HepG2 (cell line): Measurements from ENCODE around the gene UCP1. TPM values are rescaled to one million over a fixed set of nuclear protein-coding genes. Genes with fewer than 3 reads are reported as not detected.

Experiments
- CENPBD1 ChIP-seq: sonication (generic); formaldehyde crosslinking; IDR thresholded peaks from 2 replicates; pipeline ENCODE4 v1.8.0; 2022; ENCODE audit warnings: missing genetic modification reagents, low read depth, mild to moderate bottlenecking, borderline replicate concordance
- FOXA1 ChIP-seq, 2 experiments: fragments of 450-650 bp in 1 of 2; sonication (generic) in 1 of 2; formaldehyde crosslinking in 1 of 2; IDR thresholded peaks; 2 replicates each; pipeline versions ENCODE4 v1.4.0 to v1.6.1; 2016 to 2020; ENCODE audit warnings: missing genetic modification reagents in 1 of 2
- FOXA3 ChIP-seq: IDR thresholded peaks from 2 replicates; pipeline ENCODE4 v1.6.1; 2016; ENCODE audit warnings: missing genetic modification reagents, missing compliant biosample characterization
- FOXK1 ChIP-seq: sonication (generic); formaldehyde crosslinking; IDR thresholded peaks from 2 replicates; pipeline ENCODE4 v1.4.0; 2020; ENCODE audit warnings: low read depth, missing genetic modification reagents, borderline replicate concordance
- HMGXB3 ChIP-seq: sonication (generic); formaldehyde crosslinking; IDR thresholded peaks from 2 replicates; pipeline ENCODE4 v1.4.0; 2020; ENCODE audit warnings: missing genetic modification reagents, borderline replicate concordance
- MXD4 ChIP-seq: IDR thresholded peaks from 2 replicates; pipeline ENCODE4 v1.6.1; 2016; ENCODE audit warnings: mild to moderate bottlenecking, missing biosample characterization, missing genetic modification reagents
- MYPOP ChIP-seq: sonication (generic); formaldehyde crosslinking; IDR thresholded peaks from 2 replicates; pipeline ENCODE4 v1.8.1; 2023; ENCODE audit warnings: mild to moderate bottlenecking, moderate library complexity, missing genetic modification reagents
- NCOA1 ChIP-seq: sonication (generic); formaldehyde crosslinking; IDR thresholded peaks from 2 replicates; pipeline ENCODE4 v1.9.0; 2021; ENCODE audit warnings: missing genetic modification reagents
- NR2F2 ChIP-seq: IDR thresholded peaks from 2 replicates; pipeline ENCODE4 v1.6.1; 2012; ENCODE audit warnings: low read depth, inconsistent platforms, borderline replicate concordance
- SCMH1 ChIP-seq: sonication (generic); formaldehyde crosslinking; IDR thresholded peaks from 2 replicates; pipeline ENCODE4 v1.9.0; 2021; ENCODE audit warnings: missing genetic modification reagents, mild to moderate bottlenecking, borderline replicate concordance
- TP53 ChIP-seq: sonication (generic); formaldehyde crosslinking; conservative IDR thresholded peaks from 2 replicates; pipeline ENCODE4 v1.4.0; 2020; ENCODE audit warnings: missing genetic modification reagents
- ZBTB44 ChIP-seq: sonication (generic); formaldehyde crosslinking; IDR thresholded peaks from 2 replicates; pipeline ENCODE4 v1.4.0; 2020; ENCODE audit warnings: missing genetic modification reagents
- ZNF180 ChIP-seq: sonication (generic); formaldehyde crosslinking; IDR thresholded peaks from 2 replicates; pipeline ENCODE4 v1.4.0; 2020; ENCODE audit warnings: low read depth, missing genetic modification reagents, borderline replicate concordance
- ZNF253 ChIP-seq: sonication (generic); formaldehyde crosslinking; IDR thresholded peaks from 2 replicates; pipeline ENCODE4 v1.8.0; 2022; ENCODE audit warnings: mild to moderate bottlenecking, missing genetic modification reagents, borderline replicate concordance
- polyA plus RNA-seq, 8 experiments: library from polyadenylated mRNA; depleted of rRNA in 3 of 8; stranded (reverse) in 7 of 8; unstranded in 1 of 8; fragments of >200 nt; fragmentation: Illumina TruSeq in 4 of 8; extraction: Trizol in 4 of 8; gene quantifications; 2 replicates each; pipeline versions ENCODE4 v1.2.1 to v1.2.3, GENCODE V29; 2011 to 2016; ENCODE audit warnings: low read depth in 4 of 8, missing spikeins in 1 of 8, mixed read lengths in 1 of 8; ENCODE audit not compliant: insufficient read depth in 1 of 8
- total RNA-seq, 5 experiments: library from RNA; depleted of rRNA; stranded (reverse); fragments of >200 nt; fragmentation: Illumina TruSeq; extraction: Trizol; gene quantifications; 2 replicates each; pipeline ENCODE4 v1.2.3, GENCODE V29; 2016; ENCODE audit warnings: low read depth in 1 of 5
- TF ChIP-seq, protein P1 (sequence below): sonication (generic); formaldehyde crosslinking; IDR thresholded peaks from 2 replicates; pipeline ENCODE4 v1.4.0; 2020; ENCODE audit warnings: missing genetic modification reagents
- TF ChIP-seq, protein P2 (sequence below): sonication (generic); formaldehyde crosslinking; IDR thresholded peaks from 2 replicates; pipeline ENCODE4 v1.5.1; 2020; ENCODE audit warnings: missing genetic modification reagents, mild to moderate bottlenecking, borderline replicate concordance
- TF ChIP-seq, protein P3 (sequence below): IDR thresholded peaks from 2 replicates; pipeline ENCODE4 v1.6.1; 2016; ENCODE audit warnings: missing genetic modification reagents, missing compliant biosample characterization

Gene UCP1
- total and polyA plus RNA-seq, 2 of the 13 experiments (the other 11 are each of a cell fraction or from before 2014, with no cell fraction given), result 0.11 TPM

DNA sequence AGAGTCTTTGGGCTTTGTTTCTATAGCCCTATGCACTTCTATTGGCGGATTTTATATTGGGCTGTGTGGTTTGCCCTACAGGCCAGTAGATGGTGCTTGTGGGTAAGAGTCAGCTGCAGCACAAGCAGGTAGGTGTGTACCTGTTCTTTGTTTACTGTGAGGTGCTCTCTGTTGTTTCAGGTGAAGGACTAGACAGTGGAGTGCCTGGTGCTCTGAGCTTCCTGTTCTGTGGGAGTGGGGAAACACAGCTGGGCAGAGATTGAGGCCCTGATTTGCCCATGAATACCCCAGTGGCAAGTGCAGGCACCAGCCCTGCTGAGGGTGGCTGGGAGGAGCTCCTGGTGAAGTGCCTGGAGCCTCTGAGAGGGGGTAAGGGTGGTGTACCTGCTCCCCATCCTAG is 26.3 kb upstream of the UCP1 start (continued):
- TF ChIP-seq FOXK1 (CRISPR knock-in tag) (0 out of 2 replicates have a peak, but pooled peaks have one; percentile 26), FOXA1 (IDR thresholded peaks at IDR 0.05) (no peak), FOXA1 (CRISPR knock-in tag; IDR thresholded peaks at IDR 0.05) (peak; percentile 67), NCOA1 (CRISPR knock-in tag) (no peak), CENPBD1 (CRISPR knock-in tag) (no peak), NR2F2 (no peak), HMGXB3 (CRISPR knock-in tag) (no peak), MYPOP (CRISPR knock-in tag) (no peak), ZNF253 (CRISPR knock-in tag) (no peak), ZBTB44 (CRISPR knock-in tag) (no peak), ZNF180 (no peak), TP53 (no peak), MXD4 (CRISPR knock-in tag) (no peak), SCMH1 (CRISPR knock-in tag) (no peak), FOXA3 (0 out of 2 replicates have a peak, but pooled peaks have one; percentile 43)
- TF ChIP-seq, protein P1, sequence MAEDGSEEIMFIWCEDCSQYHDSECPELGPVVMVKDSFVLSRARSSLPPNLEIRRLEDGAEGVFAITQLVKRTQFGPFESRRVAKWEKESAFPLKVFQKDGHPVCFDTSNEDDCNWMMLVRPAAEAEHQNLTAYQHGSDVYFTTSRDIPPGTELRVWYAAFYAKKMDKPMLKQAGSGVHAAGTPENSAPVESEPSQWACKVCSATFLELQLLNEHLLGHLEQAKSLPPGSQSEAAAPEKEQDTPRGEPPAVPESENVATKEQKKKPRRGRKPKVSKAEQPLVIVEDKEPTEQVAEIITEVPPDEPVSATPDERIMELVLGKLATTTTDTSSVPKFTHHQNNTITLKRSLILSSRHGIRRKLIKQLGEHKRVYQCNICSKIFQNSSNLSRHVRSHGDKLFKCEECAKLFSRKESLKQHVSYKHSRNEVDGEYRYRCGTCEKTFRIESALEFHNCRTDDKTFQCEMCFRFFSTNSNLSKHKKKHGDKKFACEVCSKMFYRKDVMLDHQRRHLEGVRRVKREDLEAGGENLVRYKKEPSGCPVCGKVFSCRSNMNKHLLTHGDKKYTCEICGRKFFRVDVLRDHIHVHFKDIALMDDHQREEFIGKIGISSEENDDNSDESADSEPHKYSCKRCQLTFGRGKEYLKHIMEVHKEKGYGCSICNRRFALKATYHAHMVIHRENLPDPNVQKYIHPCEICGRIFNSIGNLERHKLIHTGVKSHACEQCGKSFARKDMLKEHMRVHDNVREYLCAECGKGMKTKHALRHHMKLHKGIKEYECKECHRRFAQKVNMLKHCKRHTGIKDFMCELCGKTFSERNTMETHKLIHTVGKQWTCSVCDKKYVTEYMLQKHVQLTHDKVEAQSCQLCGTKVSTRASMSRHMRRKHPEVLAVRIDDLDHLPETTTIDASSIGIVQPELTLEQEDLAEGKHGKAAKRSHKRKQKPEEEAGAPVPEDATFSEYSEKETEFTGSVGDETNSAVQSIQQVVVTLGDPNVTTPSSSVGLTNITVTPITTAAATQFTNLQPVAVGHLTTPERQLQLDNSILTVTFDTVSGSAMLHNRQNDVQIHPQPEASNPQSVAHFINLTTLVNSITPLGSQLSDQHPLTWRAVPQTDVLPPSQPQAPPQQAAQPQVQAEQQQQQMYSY (CRISPR knock-in tag), result no peak
- TF ChIP-seq, protein P2, sequence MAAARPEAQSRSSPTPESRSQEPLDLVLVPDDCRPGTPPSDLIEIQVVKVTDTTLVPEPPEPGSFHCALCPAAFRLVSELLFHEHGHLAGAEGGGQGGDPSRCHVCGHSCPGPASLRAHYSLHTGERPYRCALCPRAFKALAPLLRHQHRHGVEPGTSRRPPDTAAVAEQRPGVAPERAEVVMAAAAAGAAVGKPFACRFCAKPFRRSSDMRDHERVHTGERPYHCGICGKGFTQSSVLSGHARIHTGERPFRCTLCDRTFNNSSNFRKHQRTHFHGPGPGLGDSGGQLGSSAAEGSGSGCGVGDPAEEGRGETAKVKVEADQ (CRISPR knock-in tag), result no peak
- TF ChIP-seq, protein P3, sequence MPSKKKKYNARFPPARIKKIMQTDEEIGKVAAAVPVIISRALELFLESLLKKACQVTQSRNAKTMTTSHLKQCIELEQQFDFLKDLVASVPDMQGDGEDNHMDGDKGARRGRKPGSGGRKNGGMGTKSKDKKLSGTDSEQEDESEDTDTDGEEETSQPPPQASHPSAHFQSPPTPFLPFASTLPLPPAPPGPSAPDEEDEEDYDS (CRISPR knock-in tag), result no peak
